ENCODE results near the gene BCAS4.

DNA sequence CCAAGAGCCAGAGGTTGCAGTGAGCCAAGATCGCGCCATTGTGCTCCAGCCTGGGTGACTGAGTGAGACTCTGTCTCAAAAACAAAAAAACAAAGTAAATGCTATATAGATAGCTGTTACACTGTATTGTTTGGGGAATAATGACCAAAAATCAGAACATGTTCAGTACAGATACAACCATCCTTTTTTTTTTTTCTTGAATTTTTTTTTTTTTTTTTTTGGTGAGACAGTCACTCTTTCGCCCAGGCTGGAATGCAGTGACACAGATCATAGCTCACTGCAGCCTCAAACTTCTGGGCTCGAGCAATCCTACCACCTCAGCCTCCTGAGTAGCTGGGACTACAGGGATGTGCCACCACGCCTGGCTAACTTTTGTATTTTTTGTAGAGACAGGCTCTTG lies 63.7 kb downstream of the BCAS4 start:
- no peak for TF ChIP-seq EGR1 (IDR thresholded peaks at IDR 0.05)
- TF ChIP-seq, protein P1, sequence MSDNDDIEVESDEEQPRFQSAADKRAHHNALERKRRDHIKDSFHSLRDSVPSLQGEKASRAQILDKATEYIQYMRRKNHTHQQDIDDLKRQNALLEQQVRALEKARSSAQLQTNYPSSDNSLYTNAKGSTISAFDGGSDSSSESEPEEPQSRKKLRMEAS (IDR thresholded peaks at IDR 0.05), result no peak
- TF ChIP-seq, protein P2, sequence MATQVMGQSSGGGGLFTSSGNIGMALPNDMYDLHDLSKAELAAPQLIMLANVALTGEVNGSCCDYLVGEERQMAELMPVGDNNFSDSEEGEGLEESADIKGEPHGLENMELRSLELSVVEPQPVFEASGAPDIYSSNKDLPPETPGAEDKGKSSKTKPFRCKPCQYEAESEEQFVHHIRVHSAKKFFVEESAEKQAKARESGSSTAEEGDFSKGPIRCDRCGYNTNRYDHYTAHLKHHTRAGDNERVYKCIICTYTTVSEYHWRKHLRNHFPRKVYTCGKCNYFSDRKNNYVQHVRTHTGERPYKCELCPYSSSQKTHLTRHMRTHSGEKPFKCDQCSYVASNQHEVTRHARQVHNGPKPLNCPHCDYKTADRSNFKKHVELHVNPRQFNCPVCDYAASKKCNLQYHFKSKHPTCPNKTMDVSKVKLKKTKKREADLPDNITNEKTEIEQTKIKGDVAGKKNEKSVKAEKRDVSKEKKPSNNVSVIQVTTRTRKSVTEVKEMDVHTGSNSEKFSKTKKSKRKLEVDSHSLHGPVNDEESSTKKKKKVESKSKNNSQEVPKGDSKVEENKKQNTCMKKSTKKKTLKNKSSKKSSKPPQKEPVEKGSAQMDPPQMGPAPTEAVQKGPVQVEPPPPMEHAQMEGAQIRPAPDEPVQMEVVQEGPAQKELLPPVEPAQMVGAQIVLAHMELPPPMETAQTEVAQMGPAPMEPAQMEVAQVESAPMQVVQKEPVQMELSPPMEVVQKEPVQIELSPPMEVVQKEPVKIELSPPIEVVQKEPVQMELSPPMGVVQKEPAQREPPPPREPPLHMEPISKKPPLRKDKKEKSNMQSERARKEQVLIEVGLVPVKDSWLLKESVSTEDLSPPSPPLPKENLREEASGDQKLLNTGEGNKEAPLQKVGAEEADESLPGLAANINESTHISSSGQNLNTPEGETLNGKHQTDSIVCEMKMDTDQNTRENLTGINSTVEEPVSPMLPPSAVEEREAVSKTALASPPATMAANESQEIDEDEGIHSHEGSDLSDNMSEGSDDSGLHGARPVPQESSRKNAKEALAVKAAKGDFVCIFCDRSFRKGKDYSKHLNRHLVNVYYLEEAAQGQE (IDR thresholded peaks at IDR 0.05; ENCODE audit: low read depth), result no peak
- no peak for TF ChIP-seq RAD21 (IDR thresholded peaks at IDR 0.05; ENCODE audit: low read depth)

Data from Ishikawa (cell line).